WERI-Rb-1 (cell line): Measurements from ENCODE around the gene CCDC150.

ENCODE experiments used
- DNase-seq: peaks from one replicate; pipeline ENCODE4 v3.0.0-alpha.2; 2020
- H3K27ac ChIP-seq: fragments of 250-450 bp; sonication (Bioruptor Pico); 2 replicates; pipeline ENCODE4 v1.5.1; 2020; ENCODE audit warnings: mild to moderate bottlenecking, moderate library complexity
- H3K27me3 ChIP-seq: fragments of 250-450 bp; sonication (Bioruptor Pico); 2 replicates; pipeline ENCODE4 v1.5.1; 2021; ENCODE audit warnings: mild to moderate bottlenecking, low read depth, moderate library complexity; ENCODE audit not compliant: insufficient read depth, severe bottlenecking
- H3K36me3 ChIP-seq: fragments of 250-450 bp; sonication (Bioruptor Pico); 2 replicates; pipeline ENCODE4 v1.5.1; 2020; ENCODE audit warnings: mild to moderate bottlenecking, moderate library complexity
- H3K4me3 ChIP-seq: 2 replicates; pipeline ENCODE4 v1.5.1; 2011; ENCODE audit warnings: low read depth, mild to moderate bottlenecking, control low read depth, low read length
- H3K9me3 ChIP-seq: fragments of 250-450 bp; sonication (Bioruptor Pico); 2 replicates; pipeline ENCODE4 v1.5.1; 2021; ENCODE audit warnings: mild to moderate bottlenecking, moderate library complexity; ENCODE audit not compliant: severe bottlenecking
- TF ChIP-seq, protein P1 (sequence below): IDR thresholded peaks from 2 replicates; pipeline ENCODE4 v1.5.1; 2011; ENCODE audit warnings: low read depth, mild to moderate bottlenecking, control low read depth, inconsistent platforms, low read length

Gene CCDC150

DNA sequence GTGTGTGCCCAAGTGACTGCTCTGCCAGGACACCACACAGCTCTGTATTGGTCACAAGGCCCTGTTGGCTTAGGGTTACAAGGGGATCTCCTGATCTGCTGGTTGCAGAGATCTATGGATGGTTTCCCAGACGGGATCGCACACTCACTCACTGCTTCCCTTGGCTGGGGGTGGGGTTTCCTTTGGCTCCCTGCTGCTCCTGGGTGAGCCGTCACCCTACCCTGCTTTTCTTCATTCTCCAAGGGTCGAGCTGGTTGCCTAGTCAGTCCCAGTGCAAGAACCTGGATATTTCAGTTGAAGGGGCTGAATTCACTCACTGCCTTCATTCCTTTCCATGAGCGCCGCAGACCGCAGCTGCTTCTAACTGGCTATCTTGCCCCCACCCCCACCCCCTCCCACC lies 103.7 kb downstream of the CCDC150 start:
- H3K9me3 ChIP-seq: no peaks in the 10 kb centered on the region
- H3K4me3 ChIP-seq: no peak overlapping the region
- DNase-seq: no peak
- TF ChIP-seq, protein P1, sequence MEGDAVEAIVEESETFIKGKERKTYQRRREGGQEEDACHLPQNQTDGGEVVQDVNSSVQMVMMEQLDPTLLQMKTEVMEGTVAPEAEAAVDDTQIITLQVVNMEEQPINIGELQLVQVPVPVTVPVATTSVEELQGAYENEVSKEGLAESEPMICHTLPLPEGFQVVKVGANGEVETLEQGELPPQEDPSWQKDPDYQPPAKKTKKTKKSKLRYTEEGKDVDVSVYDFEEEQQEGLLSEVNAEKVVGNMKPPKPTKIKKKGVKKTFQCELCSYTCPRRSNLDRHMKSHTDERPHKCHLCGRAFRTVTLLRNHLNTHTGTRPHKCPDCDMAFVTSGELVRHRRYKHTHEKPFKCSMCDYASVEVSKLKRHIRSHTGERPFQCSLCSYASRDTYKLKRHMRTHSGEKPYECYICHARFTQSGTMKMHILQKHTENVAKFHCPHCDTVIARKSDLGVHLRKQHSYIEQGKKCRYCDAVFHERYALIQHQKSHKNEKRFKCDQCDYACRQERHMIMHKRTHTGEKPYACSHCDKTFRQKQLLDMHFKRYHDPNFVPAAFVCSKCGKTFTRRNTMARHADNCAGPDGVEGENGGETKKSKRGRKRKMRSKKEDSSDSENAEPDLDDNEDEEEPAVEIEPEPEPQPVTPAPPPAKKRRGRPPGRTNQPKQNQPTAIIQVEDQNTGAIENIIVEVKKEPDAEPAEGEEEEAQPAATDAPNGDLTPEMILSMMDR: no peak
- no peaks in the 10 kb centered on the region for H3K27me3 ChIP-seq
- no peak overlapping the region for H3K27ac ChIP-seq
- H3K36me3 ChIP-seq: no peaks in the 10 kb centered on the region; the same call in 1 of the 2 replicates

DNA sequence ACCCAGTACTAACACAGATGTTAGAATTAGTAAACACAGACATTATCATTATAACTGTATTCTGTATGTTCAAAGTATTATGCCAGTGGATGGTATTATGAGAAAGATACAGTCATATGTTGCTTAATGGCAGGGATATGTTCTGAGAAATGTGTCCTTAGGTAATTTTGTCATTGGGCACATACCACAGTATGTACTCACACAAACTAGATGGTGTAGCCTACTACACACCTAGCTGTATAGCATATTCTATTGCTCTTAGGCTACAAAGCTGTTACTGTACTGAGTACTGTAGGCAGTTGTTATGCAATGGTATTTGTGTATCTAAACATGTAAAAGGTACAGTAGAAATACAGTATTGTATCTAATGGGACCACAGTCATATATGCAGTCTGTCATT lies 106.2 kb downstream of the CCDC150 start:
- no peak for DNase-seq
- no peak overlapping the region for H3K4me3 ChIP-seq

DNA sequence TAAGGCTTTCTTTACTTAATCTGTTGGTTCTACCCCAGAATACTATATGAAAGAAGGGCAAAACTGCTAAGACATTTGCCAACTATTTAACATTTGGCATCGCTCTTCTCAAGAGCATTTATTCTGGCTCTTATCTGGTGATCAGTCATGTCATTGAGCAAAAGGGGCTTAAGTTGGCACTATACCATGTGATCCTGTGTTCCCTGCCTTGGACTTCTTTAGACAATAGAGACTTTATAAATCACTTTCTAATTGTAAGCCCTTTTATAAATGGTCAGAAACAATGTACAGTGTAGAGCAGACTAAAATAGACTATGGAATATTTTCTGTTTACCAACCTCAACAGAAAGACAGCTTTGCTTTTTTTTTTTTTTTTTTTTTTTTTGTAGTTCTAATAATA lies 107.9 kb downstream of the CCDC150 start:
- Histone ChIP-seq H3K4me3 (no peak overlapping the region), H3K27me3 (peaks cover 14% of the 10 kb centered on the region), H3K36me3 (no peaks in the 10 kb centered on the region; the same call in 1 of the 2 replicates), H3K9me3 (no peaks in the 10 kb centered on the region), H3K27ac (no peak overlapping the region)
- no peak for DNase-seq
- TF ChIP-seq, protein P1: no peak

More for the DNA sequence above, 106.2 kb downstream of the CCDC150 start:
- TF ChIP-seq, protein P1: no peak
- Histone ChIP-seq H3K36me3 (no peaks in the 10 kb centered on the region; the same call in 1 of the 2 replicates), H3K27ac (no peak overlapping the region), H3K27me3 (peaks cover 10% of the 10 kb centered on the region), H3K9me3 (no peaks in the 10 kb centered on the region)

- Histone ChIP-seq H3K36me3 (no peaks in the 10 kb centered on the region), H3K4me3 (no peak overlapping the region), H3K27ac (no peak overlapping the region), H3K27me3 (peaks cover 14% of the 10 kb centered on the region), H3K9me3 (no peaks in the 10 kb centered on the region)
- TF ChIP-seq, protein P1: no peak
- DNase-seq: no peak
Observed at GRCh38 chr2:196748123-196748522, 108.6 kb downstream of the CCDC150 start.

GRCh38 chr2:196750291-196750923 lies 110.9 kb downstream of the CCDC150 start:
- no peaks in the 10 kb centered on the region for H3K9me3 ChIP-seq
- no peaks in the 10 kb centered on the region for H3K36me3 ChIP-seq
- H3K27ac ChIP-seq: no peak overlapping the region
- H3K27me3 ChIP-seq: peaks cover 14% of the 10 kb centered on the region
- TF ChIP-seq, protein P1: no peak
- DNase-seq: peak; percentile 46
- no peak overlapping the region for H3K4me3 ChIP-seq

GRCh38 chr2:196750977-196751631 lies 111.6 kb downstream of the CCDC150 start:
- Histone ChIP-seq H3K27ac (no peak overlapping the region), H3K36me3 (no peaks in the 10 kb centered on the region), H3K9me3 (no peaks in the 10 kb centered on the region), H3K27me3 (peaks cover 14% of the 10 kb centered on the region), H3K4me3 (no peak overlapping the region)
- TF ChIP-seq, protein P1: peak; percentile 69
- peak; percentile 54 for DNase-seq
